GM20431 (cell line): Measurements from ENCODE around the gene MITF.

Experiments
- in situ Hi-C: fragments of 300-500 bp; cut with MseI, MboI; formaldehyde crosslinking; loops from one replicate; pipeline ENCODE4 v1.15.0; 2020; ENCODE audit warnings: low sequenced_read_pairs; ENCODE audit not compliant: unreplicated experiment

The MITF gene

DNA sequence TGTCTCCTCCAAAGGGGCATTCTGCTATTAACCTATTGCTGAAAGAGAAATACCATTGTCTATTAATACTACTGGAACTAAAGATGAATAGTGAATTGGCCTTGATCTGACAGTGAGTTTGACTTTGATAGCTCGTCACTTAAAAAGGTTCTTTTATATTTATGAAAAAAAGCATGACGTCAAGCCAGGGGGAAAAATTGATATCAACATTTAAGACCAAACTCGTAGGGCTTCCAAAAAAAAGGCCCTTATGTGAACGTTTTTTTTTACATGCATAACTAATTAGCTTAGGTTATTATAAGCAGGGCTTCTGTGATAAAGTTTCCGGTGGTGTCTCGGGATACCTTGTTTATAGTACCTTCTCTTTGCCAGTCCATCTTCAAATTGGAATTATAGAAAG, 197.0 kb downstream of the MITF start:
- in situ Hi-C loops = no loop called here

DNA sequence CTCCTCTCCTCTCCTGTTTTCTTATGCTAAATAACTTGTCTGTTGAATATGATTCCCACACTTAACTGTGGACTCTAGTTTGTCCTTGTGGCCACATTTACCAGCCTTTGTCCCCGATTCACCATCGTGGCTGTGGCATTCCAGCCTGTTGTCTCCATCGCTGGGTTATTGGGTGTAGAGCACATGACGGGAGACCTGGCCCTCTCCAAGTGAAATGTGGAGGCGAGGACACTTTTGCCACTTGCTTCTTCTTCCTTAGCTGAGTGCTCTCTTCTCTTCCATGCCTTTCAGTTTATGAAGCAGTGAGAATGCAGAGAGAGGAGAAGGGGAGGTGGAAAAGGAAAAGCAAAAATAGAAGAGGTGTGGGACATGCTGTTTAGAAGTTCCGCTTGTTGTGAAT, 198.8 kb downstream of the MITF start:
- in situ Hi-C loops = no loop called here

DNA sequence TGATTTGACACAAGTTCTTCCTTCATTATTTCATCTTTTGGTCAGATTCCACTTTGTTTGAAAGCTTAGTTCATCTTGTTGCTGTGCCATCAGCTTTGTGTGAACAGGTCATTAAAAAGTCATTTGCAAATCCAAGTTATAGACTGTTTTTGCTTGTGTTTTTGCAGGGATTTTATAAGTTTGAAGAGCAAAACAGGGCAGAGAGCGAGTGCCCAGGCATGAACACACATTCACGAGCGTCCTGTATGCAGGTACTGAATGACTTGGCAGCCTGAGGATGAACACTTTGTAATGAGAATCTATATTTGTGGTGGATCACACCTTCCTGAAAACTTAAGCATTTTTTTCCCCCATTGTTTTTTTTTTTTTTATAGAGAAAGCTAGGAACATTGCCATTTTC, 199.7 kb downstream of the MITF start:
- in situ Hi-C loops = no loop called here

DNA sequence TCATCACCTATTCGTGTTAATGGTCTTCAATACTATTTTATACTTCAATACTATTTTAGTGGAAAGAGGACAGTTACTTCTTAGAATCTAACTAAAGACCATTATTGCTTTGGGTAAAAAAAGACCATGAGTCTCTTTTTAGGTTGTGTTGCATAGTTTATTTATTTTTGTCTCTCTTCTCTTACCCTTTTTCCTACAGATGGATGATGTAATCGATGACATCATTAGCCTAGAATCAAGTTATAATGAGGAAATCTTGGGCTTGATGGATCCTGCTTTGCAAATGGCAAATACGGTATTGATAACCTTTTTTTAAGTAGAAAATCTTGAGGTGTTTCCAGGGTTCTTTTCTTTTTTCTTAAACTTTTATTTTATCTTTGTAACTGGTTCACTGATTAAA, 201.8 kb downstream of the MITF start:
- in situ Hi-C loops = no loop called here

DNA sequence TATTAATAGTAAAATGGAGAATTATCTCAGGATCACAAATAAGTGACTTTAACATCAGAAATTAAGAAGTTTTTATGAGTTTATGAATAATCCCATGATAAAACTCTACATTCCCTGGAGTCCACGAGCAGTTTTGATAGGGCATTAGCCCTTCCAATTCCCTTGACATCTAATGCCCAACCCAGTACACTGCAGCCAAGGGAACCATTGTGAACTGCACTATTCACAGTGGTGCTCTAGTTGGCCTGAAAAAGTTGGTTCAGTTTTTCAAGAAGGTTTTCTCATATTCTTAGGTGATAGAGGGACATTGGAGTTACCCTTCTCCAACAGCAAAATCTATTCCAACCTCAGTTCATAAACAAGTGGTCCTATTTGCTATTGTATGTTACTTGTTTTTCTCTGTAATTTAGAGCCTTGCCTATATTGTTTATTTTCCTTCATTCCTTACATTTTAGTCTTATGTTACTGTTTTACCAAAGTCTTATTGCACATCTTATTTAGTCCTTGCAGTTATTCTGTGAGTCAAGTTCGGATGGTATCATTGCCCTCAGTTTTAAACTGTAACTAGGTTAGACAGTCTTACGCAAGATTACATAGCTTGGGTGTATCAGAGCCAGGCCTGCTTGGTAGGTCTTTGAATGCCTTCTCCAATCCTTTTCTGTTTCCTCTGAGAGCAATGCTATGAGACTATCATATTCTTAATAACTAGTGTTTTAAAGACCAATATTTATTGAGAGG, 202.3 kb downstream of the MITF start:
- in situ Hi-C loops = no loop called here

DNA sequence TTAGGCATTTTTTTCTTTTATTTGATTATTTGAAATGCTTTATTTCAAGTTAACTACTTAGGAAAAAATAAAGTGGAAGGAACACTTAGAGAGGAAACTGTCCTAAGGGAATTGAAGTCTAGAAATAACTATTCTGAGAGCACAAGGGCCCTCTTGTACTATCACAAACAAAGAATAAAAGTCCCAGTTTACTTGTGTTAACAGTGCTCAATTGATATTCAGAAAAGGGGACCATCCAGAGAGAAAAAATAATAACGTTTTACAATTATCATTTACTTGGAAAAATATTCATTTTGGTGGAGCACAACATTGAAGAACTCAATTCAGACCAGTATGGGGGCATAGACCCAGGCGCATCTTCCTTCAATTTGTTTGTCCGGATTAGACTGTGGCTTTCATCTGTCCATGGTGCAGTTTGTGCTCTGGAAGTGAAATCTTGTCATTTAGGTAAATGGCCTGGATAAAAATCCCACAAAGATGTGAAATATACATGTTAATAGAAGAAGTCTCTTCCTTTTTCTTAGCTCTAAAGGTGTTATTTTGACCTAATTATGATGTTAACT, 205.7 kb downstream of the MITF start:
- in situ Hi-C loops = no loop called here

DNA sequence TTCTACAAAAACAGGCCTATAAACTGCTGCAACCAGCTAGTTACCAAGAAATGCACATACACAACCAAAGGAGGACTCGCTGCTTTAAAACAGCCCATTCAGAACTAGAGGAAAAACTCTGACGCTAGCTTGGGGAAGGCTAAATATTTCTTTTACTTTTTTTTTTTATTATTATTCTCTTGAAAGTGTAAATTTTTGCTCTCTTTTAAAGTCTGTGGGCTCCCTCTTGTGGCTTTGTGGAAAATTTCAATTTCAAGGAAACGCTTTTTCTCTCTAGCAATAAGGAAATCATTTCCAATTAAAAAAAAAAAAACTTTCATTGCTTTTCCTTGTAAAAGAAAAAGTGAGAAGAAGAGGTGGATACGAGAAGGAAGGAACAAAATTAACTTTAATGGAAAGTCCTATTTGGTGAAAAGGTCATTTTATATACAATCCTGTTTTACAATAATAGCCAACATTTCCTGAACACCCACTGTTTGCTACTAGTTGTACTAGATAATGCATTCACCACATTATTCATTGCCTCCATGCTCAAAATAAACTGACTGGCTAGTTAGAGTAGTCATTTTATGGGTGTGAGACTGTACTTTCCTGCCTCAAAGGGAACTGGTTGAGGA, 209.1 kb downstream of the MITF start:
- in situ Hi-C loops = no loop called here

DNA sequence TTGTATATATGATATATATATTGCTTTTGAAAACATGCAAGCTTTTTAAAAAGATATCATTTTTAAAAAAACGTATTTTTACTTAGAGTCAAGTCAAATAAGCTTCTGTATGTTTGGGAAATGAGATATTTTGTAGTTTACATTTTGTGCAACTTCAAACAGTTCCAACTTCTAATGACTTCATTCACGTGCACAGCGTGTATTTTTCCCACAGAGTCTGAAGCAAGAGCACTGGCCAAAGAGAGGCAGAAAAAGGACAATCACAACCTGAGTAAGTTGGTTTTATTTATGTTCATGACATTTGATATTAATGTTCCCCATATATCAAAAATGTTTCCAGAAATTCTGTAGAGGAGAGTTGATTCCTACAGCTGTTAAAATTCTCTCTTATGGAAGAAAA, 212.4 kb downstream of the MITF start:
- in situ Hi-C loops = no loop called here

DNA sequence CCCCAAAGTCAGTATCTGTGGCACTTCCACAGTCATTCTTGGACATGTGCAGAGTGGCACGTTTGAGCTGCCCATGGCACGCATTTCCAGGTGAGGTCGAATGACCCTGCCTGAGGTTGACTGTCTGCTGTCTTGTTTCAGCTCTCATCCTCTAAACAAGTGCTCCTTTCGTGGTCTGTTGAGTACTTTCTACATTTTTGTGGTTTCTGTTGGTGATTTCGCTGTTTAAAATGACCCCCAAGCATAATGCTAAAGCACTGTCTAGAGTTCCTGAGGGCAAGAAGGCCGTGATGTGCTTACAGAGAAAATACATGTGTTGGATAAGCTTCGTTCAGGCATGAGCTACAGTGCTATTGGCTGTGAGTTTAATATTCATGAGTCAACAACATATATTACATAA, 220.3 kb downstream of the MITF start:
- in situ Hi-C loops = no loop called here

DNA sequence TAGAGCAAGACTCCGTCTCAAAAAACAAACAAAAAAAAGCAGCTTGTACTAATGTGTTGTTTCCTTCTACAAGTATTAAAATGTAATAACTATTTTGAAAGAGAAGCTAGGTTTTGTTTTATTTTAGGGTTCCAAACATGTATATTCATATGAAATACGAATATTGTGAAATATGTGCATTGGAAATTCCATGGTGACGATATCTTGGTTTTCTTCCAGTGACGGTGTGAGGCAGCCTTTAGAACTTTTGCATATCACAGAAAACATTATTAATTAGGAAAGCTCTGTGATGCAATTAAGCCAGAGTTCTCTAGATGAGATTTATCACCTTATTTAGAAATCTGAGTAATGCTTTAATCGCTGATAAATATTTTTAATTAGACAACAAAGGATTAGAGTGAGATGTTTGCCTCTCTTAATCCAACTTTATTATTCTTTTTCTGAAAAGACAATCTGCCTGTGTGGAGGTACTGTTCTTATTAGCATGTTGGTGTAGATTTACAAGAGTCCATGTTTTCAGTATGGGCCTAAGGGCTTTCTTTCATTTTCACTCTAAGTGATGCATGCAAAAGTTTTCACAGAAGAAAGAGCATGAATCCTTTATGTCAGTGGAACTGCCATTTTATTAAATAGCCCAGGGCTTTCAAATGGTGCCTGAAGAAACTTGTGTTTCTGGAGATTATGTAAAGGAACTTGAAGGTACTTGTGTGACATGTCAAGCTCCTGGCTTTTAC, 222.6 kb downstream of the MITF start:
- in situ Hi-C loops = no loop called here

DNA sequence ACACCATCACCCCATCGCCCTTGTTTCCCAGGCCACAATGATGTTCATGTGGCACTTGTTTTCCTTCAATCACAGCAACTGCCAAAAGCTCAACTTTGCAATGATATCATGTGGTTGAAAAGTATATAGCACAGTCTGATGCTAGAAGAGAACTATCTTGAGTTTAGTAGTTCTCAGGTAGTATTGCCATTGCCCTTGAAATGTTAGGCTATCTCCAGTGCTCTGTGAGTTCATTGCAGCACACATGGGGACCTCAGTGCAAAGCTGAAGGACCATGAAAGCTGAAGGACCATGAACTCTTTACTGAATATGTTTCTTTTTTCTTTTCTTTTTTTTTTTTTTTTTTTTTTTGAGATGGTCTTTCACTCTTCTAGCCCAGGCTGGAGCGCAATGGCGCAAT, 224.4 kb downstream of the MITF start:
- in situ Hi-C loops = no loop called here

DNA sequence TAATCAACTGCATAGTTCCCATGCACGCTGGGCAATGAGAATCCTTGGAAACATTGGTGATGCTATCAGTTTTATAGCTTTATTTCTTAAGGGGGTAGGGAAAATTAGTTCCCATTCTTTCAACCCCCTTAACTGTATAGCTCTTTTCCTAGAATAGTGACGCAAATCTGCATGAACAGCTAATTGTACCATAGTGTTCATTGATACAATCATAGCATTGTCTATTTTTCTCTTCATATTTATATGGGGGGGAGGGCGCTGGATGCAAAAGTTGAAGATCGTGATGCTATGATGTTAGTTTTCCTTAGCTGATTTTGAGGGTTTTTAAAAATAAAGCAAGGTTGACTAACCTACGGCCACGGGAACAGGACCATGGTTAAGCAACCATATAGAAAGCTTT, 227.9 kb downstream of the MITF start:
- in situ Hi-C loops = no loop called here

DNA sequence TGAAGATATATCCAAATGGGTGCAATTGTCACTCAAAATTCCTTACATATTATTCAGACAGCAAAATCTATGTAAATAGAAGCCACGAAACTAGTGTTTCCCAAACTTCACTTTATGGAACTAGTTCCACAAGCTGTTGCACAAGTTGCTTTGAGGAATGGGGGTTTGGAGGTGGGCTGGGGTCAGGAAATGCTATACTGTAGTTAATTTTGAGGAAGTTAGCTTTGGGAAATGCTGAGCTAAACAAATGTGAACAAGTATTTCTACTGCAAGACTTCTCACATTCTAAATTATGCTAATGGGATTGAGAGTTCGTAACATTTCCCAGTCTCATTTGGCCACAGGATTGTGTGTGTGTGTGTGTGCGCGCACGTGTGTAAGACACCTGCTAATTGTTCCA, 231.6 kb downstream of the MITF start:
- in situ Hi-C loops = no loop called here

DNA sequence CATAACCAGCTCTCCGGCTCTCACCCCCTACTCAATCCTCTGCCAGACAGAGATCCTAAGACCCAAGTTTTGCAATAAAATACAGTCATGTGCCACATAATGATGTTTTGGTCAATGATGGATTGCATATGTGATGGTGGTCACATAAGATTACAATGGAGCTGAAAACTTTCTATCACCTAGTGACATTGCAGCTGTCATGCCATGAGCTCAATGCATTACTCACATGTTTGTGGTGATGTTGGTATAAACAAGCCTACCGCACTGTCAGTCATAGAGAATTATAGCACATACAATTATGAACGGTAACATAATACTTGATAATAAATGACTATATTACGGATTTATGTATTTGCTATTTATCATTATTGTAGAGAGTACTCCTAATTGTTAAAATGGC, 233.4 kb downstream of the MITF start:
- in situ Hi-C loops = no loop called here

DNA sequence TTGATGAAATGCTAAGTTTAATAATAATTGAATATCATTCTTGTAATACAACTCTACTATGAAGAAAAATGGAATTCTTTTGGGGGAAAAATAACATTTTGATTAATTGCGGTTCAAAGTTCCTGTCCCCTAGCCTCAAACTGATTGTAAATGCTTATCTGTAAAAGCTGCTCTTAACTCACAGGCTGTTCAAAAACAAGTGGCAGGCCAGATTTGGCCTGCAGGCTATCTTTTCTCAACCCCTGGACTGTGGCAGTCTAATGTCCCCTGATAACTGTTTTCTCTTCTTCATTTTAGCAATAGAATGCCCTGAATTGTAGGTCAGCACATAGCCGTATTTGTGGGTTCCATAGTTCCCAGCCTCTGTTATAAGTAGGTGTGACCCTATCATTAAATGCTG, 236.8 kb downstream of the MITF start:
- in situ Hi-C loops = no loop called here

DNA sequence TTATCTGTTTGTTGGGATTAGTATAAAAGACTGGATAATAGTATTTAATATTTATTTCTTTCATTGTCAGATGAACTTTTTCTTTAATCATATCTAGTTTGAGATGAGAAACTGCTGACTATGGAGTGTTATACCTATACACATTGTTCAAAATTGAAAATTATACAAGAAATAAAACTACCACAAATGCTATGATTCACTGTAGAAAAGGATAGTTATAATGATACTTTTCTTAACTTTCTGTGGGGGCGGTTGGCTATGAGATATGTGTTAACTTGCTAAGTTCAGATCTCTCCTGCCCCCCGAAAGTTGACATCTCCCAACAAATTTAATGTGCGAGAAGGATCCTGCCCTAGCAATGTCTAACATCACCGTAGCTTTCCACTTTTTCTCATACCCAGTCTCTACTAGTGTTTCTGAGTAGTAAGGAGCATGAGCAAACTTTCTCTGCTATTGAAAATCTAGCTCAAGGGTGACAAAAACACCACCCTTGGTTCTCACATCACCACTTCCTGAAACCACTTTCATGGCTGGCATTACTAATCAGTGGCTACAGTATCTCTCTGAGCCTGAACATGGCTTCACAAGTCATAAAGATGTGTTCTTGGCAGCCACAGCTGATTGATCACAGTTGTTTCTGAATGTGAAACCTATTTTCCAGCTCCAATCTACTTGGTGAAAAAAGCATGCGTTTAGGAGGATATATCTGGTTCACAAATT, 244.4 kb downstream of the MITF start:
- in situ Hi-C loops = no loop called here

DNA sequence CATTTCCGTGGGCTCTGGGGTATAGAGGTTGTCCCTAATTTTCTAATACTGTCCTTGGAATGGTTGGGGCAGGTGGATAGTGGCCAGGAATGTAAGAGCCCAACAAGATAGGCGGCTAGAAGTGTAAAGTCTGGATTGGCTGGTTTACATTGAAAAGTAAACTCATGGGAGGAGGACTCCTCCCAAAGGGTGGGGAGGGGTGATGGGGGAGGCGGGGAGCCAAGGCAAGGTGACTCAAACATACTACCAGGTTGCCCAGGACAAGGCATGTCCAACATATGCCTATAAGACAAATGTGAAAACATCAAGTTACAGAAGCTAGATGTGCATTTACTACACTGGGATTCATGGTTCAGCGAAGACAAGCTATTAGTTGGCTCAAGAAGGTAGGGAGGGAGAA, 246.0 kb downstream of the MITF start:
- in situ Hi-C loops = no loop called here

DNA sequence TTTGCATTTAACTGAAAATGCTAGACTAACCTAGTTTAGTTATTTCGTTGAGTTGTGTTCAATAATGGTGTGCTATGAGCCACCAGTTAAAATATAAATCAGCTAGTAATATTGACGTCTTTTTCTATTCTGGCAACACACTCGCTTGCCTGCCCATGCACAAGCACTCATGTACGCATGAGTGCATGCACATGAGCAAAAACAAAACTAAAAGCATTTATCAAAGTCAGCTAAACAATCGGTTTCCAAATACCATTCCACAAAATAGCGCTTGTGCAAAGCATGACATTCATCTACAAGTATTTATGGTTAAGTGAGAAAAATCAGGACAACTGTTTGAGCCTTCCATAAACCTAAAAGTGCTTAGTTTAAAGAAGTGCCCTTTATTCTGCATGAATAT, 247.2 kb downstream of the MITF start:
- in situ Hi-C loops = no loop called here

DNA sequence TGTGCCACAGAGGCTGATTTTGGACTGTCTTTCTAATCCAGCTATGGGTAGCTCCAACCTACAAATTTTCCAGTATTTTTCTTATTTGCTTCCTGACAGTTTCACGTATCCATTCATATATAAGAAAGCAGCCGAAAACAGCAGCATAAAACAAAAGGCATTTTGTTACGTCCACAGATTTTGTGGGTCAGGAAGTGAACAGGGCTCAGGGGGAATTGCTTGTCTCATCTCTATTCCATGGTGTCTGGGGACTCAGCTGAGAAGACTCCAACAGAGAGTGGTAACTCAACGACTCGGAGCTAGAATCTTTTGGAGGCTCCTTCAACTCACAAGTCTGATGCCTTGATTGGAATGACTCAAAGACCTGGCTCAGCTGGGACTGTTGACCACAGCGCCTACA, 248.6 kb downstream of the MITF start:
- in situ Hi-C loops = no loop called here

DNA sequence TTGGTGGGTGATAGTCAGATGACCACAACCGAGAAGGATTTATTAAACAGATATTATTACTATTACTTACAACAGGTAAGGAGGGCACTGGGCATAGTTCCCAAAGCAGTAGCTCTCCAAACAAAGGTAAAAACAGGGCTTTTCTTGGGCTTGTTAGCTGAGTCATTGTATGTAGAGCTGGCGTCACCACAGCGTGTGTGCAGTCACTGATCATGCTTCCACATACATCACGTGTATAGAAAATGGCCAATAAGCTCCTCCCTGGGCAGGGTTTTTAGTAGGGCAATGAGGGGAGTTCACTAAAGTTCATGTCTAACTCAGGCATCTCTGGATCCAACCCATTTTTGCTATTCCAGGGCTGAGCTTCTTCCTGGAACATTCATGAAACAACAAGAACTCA, 254.5 kb downstream of the MITF start:
- in situ Hi-C loops = no loop called here

DNA sequence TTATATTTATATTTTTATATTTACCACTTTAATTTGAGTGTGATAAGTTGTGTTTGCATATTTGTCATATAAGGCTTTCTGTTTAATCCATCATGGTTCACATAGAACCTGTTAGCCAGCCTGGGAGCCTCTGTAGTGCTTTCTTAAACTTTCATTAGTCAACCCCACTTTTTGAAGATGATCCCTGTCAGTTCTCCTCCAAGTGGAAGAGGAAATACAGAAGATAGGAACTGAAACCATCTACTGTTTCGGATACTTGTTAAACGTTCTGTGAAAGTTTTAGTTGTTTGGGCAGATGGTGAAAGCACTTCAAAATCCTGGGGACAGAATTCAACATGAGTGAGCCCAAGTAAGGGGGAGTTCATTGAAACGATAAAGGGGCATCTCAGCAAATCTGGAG, 255.7 kb downstream of the MITF start:
- in situ Hi-C loops = no loop called here
